K562 (cell line): ENCODE data around the gene OR2B2. TPM values are rescaled to one million over a fixed set of nuclear protein-coding genes. Genes with fewer than 3 reads are reported as not detected.
A peak's percentile ranks its signal among the peaks of the same experiment; 100 is the strongest.

ENCODE experiments used
- BCLAF1 ChIP-seq, 2 experiments: fragments of 450-650 bp in 1 of 2; IDR thresholded peaks; 2 replicates each; pipeline ENCODE4 v1.6.1; 2011 to 2017; ENCODE audit warnings: low read depth in 2 of 2, antibody characterized with exemption in 1 of 2, borderline replicate concordance in 1 of 2, low read length in 1 of 2, mild to moderate bottlenecking in 1 of 2, mixed read lengths in 1 of 2; ENCODE audit not compliant: control insufficient read depth in 1 of 2
- MIER1 ChIP-seq: fragments of 450-650 bp; IDR thresholded peaks from 2 replicates; pipeline ENCODE4 v1.6.1; 2016; ENCODE audit warnings: antibody characterized with exemption, mild to moderate bottlenecking, low read depth
- POLR2AphosphoS5 ChIP-seq: IDR thresholded peaks from 2 replicates; pipeline ENCODE4 v1.6.1; 2011; ENCODE audit warnings: mild to moderate bottlenecking, low read depth, low read length, moderate library complexity; ENCODE audit not compliant: control insufficient read depth, insufficient read depth
- SIN3A ChIP-seq, 2 experiments: fragments of 150-350 bp in 1 of 2; IDR thresholded peaks; 2 replicates each; pipeline ENCODE4 v1.6.1; 2011 to 2016; ENCODE audit warnings: borderline replicate concordance in 2 of 2, low read depth in 2 of 2, low read length in 2 of 2, mild to moderate bottlenecking in 2 of 2, moderate library complexity in 2 of 2; ENCODE audit not compliant: control insufficient read depth in 1 of 2
- TRIM28 ChIP-seq: fragments of 450-650 bp; IDR thresholded peaks from 2 replicates; pipeline ENCODE4 v1.6.1; 2017
- ZC3H4 ChIP-seq: sonication (generic); formaldehyde crosslinking; IDR thresholded peaks from 2 replicates; pipeline ENCODE4 v1.9.0; 2021; ENCODE audit warnings: missing genetic modification reagents, borderline replicate concordance
- ZFP30 ChIP-seq: fragments of 250-450 bp; sonication (Bioruptor Pico); IDR thresholded peaks from 2 replicates; pipeline ENCODE4 v1.8.0; 2022; ENCODE audit warnings: moderate library complexity, mild to moderate bottlenecking, inconsistent platforms, borderline replicate concordance
- ZNF224 ChIP-seq: sonication (generic); formaldehyde crosslinking; IDR thresholded peaks from 2 replicates; pipeline ENCODE4 v1.8.0; 2022; ENCODE audit warnings: mild to moderate bottlenecking, missing genetic modification reagents
- ZNF551 ChIP-seq: fragments of 250-450 bp; sonication (Bioruptor Pico); IDR thresholded peaks from 2 replicates; pipeline ENCODE4 v1.5.0; 2021; ENCODE audit warnings: mild to moderate bottlenecking, moderate library complexity
- polyA plus RNA-seq, 8 experiments: library from polyadenylated mRNA; depleted of rRNA in 4 of 8; stranded (reverse) in 5 of 8; unstranded in 3 of 8; fragments of >200 nt; fragmentation: Nextera tagmentation in 2 of 8; fragmentation: Illumina TruSeq in 1 of 8; extraction: Ambion mirVana in 2 of 8; extraction: Trizol in 1 of 8; gene quantifications; 2 replicates each; pipeline versions ENCODE4 v1.2.1 to v1.2.3, GENCODE V29; 2011 to 2014; ENCODE audit warnings: inconsistent platforms in 1 of 8, missing spikeins in 1 of 8
- total RNA-seq, 7 experiments: library from RNA; depleted of rRNA in 6 of 7; stranded (reverse); fragments of >200 nt in 6 of 7; fragmentation: Illumina TruSeq in 2 of 7; extraction: Trizol in 2 of 7; gene quantifications; 2 replicates each; pipeline versions ENCODE4 v1.2.1 to v1.2.3, GENCODE V29; 2011 to 2021; ENCODE audit warnings: low replicate concordance in 1 of 7
- TF ChIP-seq, protein P1 (sequence below): fragments of 450-650 bp; formaldehyde crosslinking; IDR thresholded peaks from 2 replicates; pipeline ENCODE4 v1.4.0; 2020; ENCODE audit warnings: mild to moderate bottlenecking, mixed read lengths
- TF ChIP-seq, protein P2 (sequence below): sonication (generic); formaldehyde crosslinking; IDR thresholded peaks from 2 replicates; pipeline ENCODE4 v1.8.0; 2022; ENCODE audit warnings: mild to moderate bottlenecking, missing genetic modification reagents
- TF ChIP-seq, protein P3 (sequence below): fragments of 450-650 bp; formaldehyde crosslinking; IDR thresholded peaks from 2 replicates; pipeline ENCODE4 v1.4.0; 2020; ENCODE audit warnings: mild to moderate bottlenecking, moderate library complexity
- TF ChIP-seq, protein P4 (sequence below): sonication (generic); formaldehyde crosslinking; IDR thresholded peaks from 2 replicates; pipeline ENCODE4 v1.8.0; 2023; ENCODE audit warnings: missing genetic modification reagents, mild to moderate bottlenecking, borderline replicate concordance

Gene OR2B2
- total and polyA plus RNA-seq, 9 of the 15 experiments (the other 6 are each of a cell fraction or from before 2014, with no cell fraction given): 0.24 TPM; not detected in 8

DNA sequence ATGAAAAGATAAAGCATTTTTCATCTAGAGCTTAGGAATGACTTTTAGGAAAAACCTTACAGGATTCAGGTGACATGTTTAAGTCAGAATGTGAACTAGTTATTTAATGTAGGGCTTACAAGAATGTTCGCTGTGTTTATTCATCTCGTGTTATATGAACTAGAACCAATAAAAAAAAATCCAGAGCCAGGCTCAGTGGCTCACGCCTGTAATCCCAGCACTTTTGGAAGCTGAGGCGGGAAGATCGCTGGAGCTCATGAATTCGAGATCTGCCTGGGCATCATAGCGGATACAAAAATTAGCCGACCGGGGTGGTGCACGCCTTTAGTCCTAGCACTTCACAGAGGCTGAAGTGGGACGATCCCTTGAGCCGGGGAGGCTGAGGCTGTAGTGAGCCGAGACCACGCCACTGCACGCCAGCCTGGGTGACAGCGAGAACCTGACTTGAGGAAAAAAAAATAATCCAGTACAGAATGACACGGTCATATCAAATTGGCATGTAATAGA, 46.3 kb downstream of the OR2B2 start (continued):
- TF ChIP-seq, protein P1, sequence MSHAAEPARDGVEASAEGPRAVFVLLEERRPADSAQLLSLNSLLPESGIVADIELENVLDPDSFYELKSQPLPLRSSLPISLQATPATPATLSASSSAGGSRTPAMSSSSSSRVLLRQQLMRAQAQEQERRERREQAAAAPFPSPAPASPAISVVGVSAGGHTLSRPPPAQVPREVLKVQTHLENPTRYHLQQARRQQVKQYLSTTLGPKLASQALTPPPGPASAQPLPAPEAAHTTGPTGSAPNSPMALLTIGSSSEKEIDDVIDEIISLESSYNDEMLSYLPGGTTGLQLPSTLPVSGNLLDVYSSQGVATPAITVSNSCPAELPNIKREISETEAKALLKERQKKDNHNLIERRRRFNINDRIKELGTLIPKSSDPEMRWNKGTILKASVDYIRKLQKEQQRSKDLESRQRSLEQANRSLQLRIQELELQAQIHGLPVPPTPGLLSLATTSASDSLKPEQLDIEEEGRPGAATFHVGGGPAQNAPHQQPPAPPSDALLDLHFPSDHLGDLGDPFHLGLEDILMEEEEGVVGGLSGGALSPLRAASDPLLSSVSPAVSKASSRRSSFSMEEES (CRISPR knock-in tag): no peak
- TF ChIP-seq TRIM28 (no peak), SIN3A (IDR thresholded peaks at IDR 0.05; ENCODE audit: borderline replicate concordance in 2 of 2, control insufficient read depth in 1 of 2, low read depth in 2 of 2, low read length in 2 of 2) (peak in 1 of 2 experiments; percentile 34; a peak in 1 of 4 replicates), ZC3H4 (CRISPR knock-in tag) (peak; percentile 85; the same call in 1 of the 2 replicates), POLR2AphosphoS5 (peak; percentile 44; the same call in 1 of the 2 replicates), ZFP30 (CRISPR knock-in tag) (no peak), BCLAF1 (IDR thresholded peaks at IDR 0.05; ENCODE audit: borderline replicate concordance in 1 of 2, control insufficient read depth in 1 of 2, low read depth in 2 of 2, low read length in 1 of 2) (no peak), ZNF551 (CRISPR knock-in tag) (peak; percentile 34; the same call in 1 of the 2 replicates), MIER1 (no peak), ZNF224 (CRISPR knock-in tag) (no peak)
- TF ChIP-seq, protein P2, sequence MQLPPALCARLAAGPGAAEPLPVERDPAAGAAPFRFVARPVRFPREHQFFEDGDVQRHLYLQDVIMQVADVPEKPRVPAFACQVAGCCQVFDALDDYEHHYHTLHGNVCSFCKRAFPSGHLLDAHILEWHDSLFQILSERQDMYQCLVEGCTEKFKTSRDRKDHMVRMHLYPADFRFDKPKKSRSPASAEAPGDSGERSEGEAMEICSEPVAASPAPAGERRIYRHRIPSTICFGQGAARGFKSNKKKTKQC (CRISPR knock-in tag): no peak
- TF ChIP-seq, protein P3, sequence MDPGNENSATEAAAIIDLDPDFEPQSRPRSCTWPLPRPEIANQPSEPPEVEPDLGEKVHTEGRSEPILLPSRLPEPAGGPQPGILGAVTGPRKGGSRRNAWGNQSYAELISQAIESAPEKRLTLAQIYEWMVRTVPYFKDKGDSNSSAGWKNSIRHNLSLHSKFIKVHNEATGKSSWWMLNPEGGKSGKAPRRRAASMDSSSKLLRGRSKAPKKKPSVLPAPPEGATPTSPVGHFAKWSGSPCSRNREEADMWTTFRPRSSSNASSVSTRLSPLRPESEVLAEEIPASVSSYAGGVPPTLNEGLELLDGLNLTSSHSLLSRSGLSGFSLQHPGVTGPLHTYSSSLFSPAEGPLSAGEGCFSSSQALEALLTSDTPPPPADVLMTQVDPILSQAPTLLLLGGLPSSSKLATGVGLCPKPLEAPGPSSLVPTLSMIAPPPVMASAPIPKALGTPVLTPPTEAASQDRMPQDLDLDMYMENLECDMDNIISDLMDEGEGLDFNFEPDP (CRISPR knock-in tag): no peak
- TF ChIP-seq, protein P4, sequence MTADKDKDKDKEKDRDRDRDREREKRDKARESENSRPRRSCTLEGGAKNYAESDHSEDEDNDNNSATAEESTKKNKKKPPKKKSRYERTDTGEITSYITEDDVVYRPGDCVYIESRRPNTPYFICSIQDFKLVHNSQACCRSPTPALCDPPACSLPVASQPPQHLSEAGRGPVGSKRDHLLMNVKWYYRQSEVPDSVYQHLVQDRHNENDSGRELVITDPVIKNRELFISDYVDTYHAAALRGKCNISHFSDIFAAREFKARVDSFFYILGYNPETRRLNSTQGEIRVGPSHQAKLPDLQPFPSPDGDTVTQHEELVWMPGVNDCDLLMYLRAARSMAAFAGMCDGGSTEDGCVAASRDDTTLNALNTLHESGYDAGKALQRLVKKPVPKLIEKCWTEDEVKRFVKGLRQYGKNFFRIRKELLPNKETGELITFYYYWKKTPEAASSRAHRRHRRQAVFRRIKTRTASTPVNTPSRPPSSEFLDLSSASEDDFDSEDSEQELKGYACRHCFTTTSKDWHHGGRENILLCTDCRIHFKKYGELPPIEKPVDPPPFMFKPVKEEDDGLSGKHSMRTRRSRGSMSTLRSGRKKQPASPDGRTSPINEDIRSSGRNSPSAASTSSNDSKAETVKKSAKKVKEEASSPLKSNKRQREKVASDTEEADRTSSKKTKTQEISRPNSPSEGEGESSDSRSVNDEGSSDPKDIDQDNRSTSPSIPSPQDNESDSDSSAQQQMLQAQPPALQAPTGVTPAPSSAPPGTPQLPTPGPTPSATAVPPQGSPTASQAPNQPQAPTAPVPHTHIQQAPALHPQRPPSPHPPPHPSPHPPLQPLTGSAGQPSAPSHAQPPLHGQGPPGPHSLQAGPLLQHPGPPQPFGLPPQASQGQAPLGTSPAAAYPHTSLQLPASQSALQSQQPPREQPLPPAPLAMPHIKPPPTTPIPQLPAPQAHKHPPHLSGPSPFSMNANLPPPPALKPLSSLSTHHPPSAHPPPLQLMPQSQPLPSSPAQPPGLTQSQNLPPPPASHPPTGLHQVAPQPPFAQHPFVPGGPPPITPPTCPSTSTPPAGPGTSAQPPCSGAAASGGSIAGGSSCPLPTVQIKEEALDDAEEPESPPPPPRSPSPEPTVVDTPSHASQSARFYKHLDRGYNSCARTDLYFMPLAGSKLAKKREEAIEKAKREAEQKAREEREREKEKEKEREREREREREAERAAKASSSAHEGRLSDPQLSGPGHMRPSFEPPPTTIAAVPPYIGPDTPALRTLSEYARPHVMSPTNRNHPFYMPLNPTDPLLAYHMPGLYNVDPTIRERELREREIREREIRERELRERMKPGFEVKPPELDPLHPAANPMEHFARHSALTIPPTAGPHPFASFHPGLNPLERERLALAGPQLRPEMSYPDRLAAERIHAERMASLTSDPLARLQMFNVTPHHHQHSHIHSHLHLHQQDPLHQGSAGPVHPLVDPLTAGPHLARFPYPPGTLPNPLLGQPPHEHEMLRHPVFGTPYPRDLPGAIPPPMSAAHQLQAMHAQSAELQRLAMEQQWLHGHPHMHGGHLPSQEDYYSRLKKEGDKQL: no peak
